WTC11 (cell line): ENCODE results near the gene ETV6. TPM values are rescaled to one million over a fixed set of nuclear protein-coding genes. Genes with fewer than 3 reads are reported as not detected.

Experiments used
- ATAC-seq: fragments of 200-7000 bp; cut with Tn5 transposase; 2 replicates; pipeline ENCODE4 v1.10.0; 2021; ENCODE audit warnings: mild to moderate bottlenecking, moderate library complexity
- CTCF ChIA-PET: fragments of 300-600 bp; sonication (Branson Sonifier 250); formaldehyde crosslinking; loops from one replicate; lab custom pipeline; 2021; ENCODE audit warnings: antibody characterized with exemption; lab: Charles Lee
- POLR2A ChIA-PET: fragments of 350-600 bp; sonication (Branson Sonifier 250); formaldehyde crosslinking; loops from one replicate; lab custom pipeline; 2021; ENCODE audit warnings: antibody characterized with exemption; lab: Charles Lee
- DNase-seq: peaks from one replicate; pipeline ENCODE4 v3.0.0; 2021; ENCODE audit warnings: low spot score
- H3K27ac Mint-ChIP-seq: 2 replicates; pipeline ENCODE4 v1.8.0; 2021; ENCODE audit warnings: mixed read lengths
- H3K27me3 Mint-ChIP-seq: 2 replicates; pipeline ENCODE4 v1.8.0; 2021; ENCODE audit warnings: low read depth, mild to moderate bottlenecking, moderate library complexity, mixed read lengths
- H3K36me3 Mint-ChIP-seq: 2 replicates; pipeline ENCODE4 v1.8.0; 2021; ENCODE audit warnings: mixed read lengths
- H3K4me1 Mint-ChIP-seq: 2 replicates; pipeline ENCODE4 v1.8.0; 2022; ENCODE audit warnings: mixed read lengths
- H3K4me3 Mint-ChIP-seq: 2 replicates; pipeline ENCODE4 v1.8.0; 2021; ENCODE audit warnings: mild to moderate bottlenecking, moderate library complexity, mixed read lengths
- H3K9me3 Mint-ChIP-seq: 2 replicates; pipeline ENCODE4 v1.8.0; 2021; ENCODE audit warnings: mixed read lengths
- AR ChIP-seq: fragments of 250-450 bp; sonication (Bioruptor Pico); IDR thresholded peaks from 2 replicates; pipeline ENCODE4 v1.9.0; 2021; ENCODE audit warnings: mild to moderate bottlenecking
- ARID4B ChIP-seq: sonication (generic); formaldehyde crosslinking; IDR thresholded peaks from 2 replicates; pipeline ENCODE4 v1.8.0; 2023; ENCODE audit warnings: missing genetic modification reagents, mild to moderate bottlenecking, borderline replicate concordance
- ATF6 ChIP-seq: sonication (generic); formaldehyde crosslinking; IDR thresholded peaks from 2 replicates; pipeline ENCODE4 v1.8.1; 2023; ENCODE audit warnings: mild to moderate bottlenecking, missing genetic modification reagents
- EMX1 ChIP-seq: fragments of 250-450 bp; sonication (Bioruptor Pico); IDR thresholded peaks from 2 replicates; pipeline ENCODE4 v1.8.0; 2021; ENCODE audit warnings: mild to moderate bottlenecking
- GABPB1 ChIP-seq: sonication (generic); formaldehyde crosslinking; IDR thresholded peaks from 2 replicates; pipeline ENCODE4 v1.8.1; 2023; ENCODE audit warnings: mild to moderate bottlenecking, missing genetic modification reagents
- JUN ChIP-seq: sonication (generic); formaldehyde crosslinking; IDR thresholded peaks from 2 replicates; pipeline ENCODE4 v1.8.0; 2023; ENCODE audit warnings: mild to moderate bottlenecking, missing genetic modification reagents
- OVOL2 ChIP-seq: fragments of 250-450 bp; sonication (Bioruptor Pico); IDR thresholded peaks from 2 replicates; pipeline ENCODE4 v1.9.0; 2021; ENCODE audit warnings: mild to moderate bottlenecking, borderline replicate concordance
- PRDM15 ChIP-seq: sonication (generic); formaldehyde crosslinking; IDR thresholded peaks from 2 replicates; pipeline ENCODE4 v1.8.0; 2022; ENCODE audit warnings: missing genetic modification reagents
- TEAD4 ChIP-seq: sonication (generic); formaldehyde crosslinking; IDR thresholded peaks from 2 replicates; pipeline ENCODE4 v1.8.0; 2022; ENCODE audit warnings: mild to moderate bottlenecking, missing genetic modification reagents
- ZNF121 ChIP-seq: sonication (generic); formaldehyde crosslinking; IDR thresholded peaks from 2 replicates; pipeline ENCODE4 v1.8.0; 2023; ENCODE audit warnings: missing genetic modification reagents
- ZNF138 ChIP-seq: sonication (generic); formaldehyde crosslinking; conservative IDR thresholded peaks from 2 replicates; pipeline ENCODE4 v1.8.1; 2022; ENCODE audit warnings: mild to moderate bottlenecking, moderate library complexity, missing genetic modification reagents
- ZNF219 ChIP-seq: sonication (generic); formaldehyde crosslinking; IDR thresholded peaks from 2 replicates; pipeline ENCODE4 v1.8.0; 2023; ENCODE audit warnings: missing genetic modification reagents, mild to moderate bottlenecking, borderline replicate concordance
- ZNF263 ChIP-seq: sonication (generic); formaldehyde crosslinking; IDR thresholded peaks from 2 replicates; pipeline ENCODE4 v1.8.1; 2022; ENCODE audit warnings: low read depth, mild to moderate bottlenecking, moderate library complexity, missing genetic modification reagents
- ZNF416 ChIP-seq: fragments of 250-450 bp; sonication (Bioruptor Pico); IDR thresholded peaks from 2 replicates; pipeline ENCODE4 v1.9.0; 2021; ENCODE audit warnings: mild to moderate bottlenecking, inconsistent platforms
- ZNF671 ChIP-seq: fragments of 250-450 bp; sonication (Bioruptor Pico); IDR thresholded peaks from 2 replicates; pipeline ENCODE4 v1.8.0; 2021; ENCODE audit warnings: mild to moderate bottlenecking
- total RNA-seq: library from RNA; stranded (reverse); gene quantifications from 3 replicates; pipeline ENCODE4 v1.2.3, GENCODE V29; 2021
- TF ChIP-seq, protein P1 (sequence below): fragments of 250-450 bp; sonication (Bioruptor Pico); IDR thresholded peaks from 2 replicates; pipeline ENCODE4 v2.1.2; 2022; ENCODE audit warnings: mild to moderate bottlenecking, moderate library complexity
- TF ChIP-seq, protein P2 (sequence below): fragments of 200-600 bp; IDR thresholded peaks from 2 replicates; pipeline ENCODE4 v1.8.0; 2022; ENCODE audit warnings: antibody characterized with exemption
- TF ChIP-seq, protein P3 (sequence below): sonication (generic); formaldehyde crosslinking; IDR thresholded peaks from 2 replicates; pipeline ENCODE4 v1.8.0; 2023; ENCODE audit warnings: missing genetic modification reagents

Gene ETV6
- total RNA-seq, 1 experiment from 2014 or later: 23.5 TPM

DNA sequence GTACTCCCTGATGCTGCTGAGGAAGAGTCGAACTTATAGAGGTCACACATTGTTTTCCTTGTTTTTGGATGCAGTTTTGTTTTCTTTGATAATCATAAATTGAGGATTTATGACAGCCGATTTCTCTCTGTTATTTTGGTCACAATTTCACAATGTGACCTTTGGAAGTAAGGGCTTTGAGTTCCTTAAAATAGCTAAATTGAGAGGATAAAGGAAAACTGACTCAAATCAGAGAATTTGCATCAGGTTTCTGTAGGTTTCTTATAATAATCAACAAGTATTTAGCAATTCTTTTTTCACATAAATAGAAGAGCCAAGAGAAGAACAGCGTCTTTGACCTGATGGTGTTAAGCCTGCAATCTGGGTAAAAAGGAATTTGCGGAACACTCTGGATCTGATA is 66.1 kb downstream of the ETV6 start:
- no peaks in the 10 kb centered on the region for H3K9me3 Mint-ChIP-seq
- ATAC-seq: no peak
- no peaks in the 10 kb centered on the region for H3K27me3 Mint-ChIP-seq
- no peak overlapping the region for H3K4me3 Mint-ChIP-seq
- POLR2A ChIA-PET: no interaction called here
- TF ChIP-seq OVOL2 (CRISPR knock-in tag): no peak
- TF ChIP-seq JUN: no peak
- no peak for TF ChIP-seq ZNF138 (CRISPR knock-in tag)
- TF ChIP-seq ZNF416: no peak
- no peak for TF ChIP-seq ZNF671
- no peak for TF ChIP-seq ARID4B (CRISPR knock-in tag)
- TF ChIP-seq TEAD4: no peak
- TF ChIP-seq, all 79 proteins: peak for 0
- no peak for DNase-seq
- Mint-ChIP-seq H3K36me3 (no peaks in the 10 kb centered on the region), H3K27ac (no peak overlapping the region), H3K4me1 (peaks cover 28% of the 10 kb centered on the region)
- CTCF ChIA-PET: no interaction called here

DNA sequence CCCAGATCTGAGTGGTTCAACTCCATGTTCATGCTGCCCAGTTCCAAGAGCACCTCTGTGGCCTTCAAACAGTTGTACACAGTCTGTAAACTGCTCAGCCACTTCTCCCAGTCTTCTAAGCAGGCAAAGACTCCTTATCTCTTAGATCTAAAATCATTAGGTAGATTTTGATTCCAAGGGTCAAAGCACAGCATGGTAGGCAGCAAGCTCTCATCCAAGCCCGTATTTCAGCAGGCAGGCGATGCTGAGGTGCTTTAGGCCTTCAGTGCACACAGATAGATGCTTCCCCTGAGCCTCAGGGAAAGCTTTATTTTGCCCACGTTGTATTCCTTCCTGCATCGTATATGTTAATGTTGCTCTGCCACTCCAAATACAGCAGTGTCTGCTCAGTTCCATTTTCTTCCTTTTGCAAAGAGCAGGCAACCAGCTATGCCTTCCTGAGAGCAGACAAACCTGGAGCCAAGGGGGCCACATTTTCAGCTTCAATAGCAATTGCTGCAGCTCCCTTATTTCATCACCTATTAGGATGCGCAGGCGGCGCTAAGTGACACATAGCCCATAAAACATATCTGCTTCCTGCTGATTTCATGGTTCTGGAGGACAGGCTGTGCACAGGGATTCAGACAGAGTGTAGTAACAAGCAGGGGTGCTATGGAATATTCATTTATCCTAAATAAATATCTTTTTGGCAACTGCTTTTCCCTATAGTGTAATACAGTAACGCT is 67.5 kb downstream of the ETV6 start:
- DNase-seq (no peak), ATAC-seq (no peak)
- Mint-ChIP-seq H3K36me3 (no peaks in the 10 kb centered on the region), H3K27me3 (no peaks in the 10 kb centered on the region), H3K4me3 (no peak overlapping the region), H3K9me3 (no peaks in the 10 kb centered on the region), H3K4me1 (peaks cover 28% of the 10 kb centered on the region), H3K27ac (no peak overlapping the region)
- CTCF ChIA-PET: interaction anchor here (2.0 kb wide), 1 partner anchor 17 kb away, joined by 8 read pairs; no protein-coding TSS in a partner anchor
- POLR2A ChIA-PET: no interaction called here
- TF ChIP-seq AR (CRISPR knock-in tag): no peak
- no peak for TF ChIP-seq ZNF121
- TF ChIP-seq, protein P1, sequence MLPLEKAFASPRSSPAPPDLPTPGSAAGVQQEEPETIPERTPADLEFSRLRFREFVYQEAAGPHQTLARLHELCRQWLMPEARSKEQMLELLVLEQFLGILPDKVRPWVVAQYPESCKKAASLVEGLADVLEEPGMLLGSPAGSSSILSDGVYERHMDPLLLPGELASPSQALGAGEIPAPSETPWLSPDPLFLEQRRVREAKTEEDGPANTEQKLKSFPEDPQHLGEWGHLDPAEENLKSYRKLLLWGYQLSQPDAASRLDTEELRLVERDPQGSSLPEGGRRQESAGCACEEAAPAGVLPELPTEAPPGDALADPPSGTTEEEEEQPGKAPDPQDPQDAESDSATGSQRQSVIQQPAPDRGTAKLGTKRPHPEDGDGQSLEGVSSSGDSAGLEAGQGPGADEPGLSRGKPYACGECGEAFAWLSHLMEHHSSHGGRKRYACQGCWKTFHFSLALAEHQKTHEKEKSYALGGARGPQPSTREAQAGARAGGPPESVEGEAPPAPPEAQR (CRISPR knock-in tag): no peak
- TF ChIP-seq EMX1: no peak
- TF ChIP-seq PRDM15 (CRISPR knock-in tag): no peak
- TF ChIP-seq ZNF263 (CRISPR knock-in tag): no peak
- TF ChIP-seq, protein P2, sequence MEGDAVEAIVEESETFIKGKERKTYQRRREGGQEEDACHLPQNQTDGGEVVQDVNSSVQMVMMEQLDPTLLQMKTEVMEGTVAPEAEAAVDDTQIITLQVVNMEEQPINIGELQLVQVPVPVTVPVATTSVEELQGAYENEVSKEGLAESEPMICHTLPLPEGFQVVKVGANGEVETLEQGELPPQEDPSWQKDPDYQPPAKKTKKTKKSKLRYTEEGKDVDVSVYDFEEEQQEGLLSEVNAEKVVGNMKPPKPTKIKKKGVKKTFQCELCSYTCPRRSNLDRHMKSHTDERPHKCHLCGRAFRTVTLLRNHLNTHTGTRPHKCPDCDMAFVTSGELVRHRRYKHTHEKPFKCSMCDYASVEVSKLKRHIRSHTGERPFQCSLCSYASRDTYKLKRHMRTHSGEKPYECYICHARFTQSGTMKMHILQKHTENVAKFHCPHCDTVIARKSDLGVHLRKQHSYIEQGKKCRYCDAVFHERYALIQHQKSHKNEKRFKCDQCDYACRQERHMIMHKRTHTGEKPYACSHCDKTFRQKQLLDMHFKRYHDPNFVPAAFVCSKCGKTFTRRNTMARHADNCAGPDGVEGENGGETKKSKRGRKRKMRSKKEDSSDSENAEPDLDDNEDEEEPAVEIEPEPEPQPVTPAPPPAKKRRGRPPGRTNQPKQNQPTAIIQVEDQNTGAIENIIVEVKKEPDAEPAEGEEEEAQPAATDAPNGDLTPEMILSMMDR: no peak
- no peak for TF ChIP-seq GABPB1 (CRISPR knock-in tag)
- TF ChIP-seq ATF6 (CRISPR knock-in tag): no peak
- TF ChIP-seq, protein P3, sequence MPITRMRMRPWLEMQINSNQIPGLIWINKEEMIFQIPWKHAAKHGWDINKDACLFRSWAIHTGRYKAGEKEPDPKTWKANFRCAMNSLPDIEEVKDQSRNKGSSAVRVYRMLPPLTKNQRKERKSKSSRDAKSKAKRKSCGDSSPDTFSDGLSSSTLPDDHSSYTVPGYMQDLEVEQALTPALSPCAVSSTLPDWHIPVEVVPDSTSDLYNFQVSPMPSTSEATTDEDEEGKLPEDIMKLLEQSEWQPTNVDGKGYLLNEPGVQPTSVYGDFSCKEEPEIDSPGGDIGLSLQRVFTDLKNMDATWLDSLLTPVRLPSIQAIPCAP (CRISPR knock-in tag): no peak
- no peak for TF ChIP-seq ZNF219 (CRISPR knock-in tag)
